Prostate gland (tissue), 2 donors: ENCODE measurements around the gene UCHL5. TPM values are rescaled to one million over a fixed set of nuclear protein-coding genes. Genes with fewer than 3 reads are reported as not detected.
"Not testable (repeated sequence)": the region's sequence is repeated elsewhere in the genome, so short reads cannot be mapped to it uniquely, and the experiment has no call there.

Source experiments
- DNase-seq: peaks from one replicate; pipeline ENCODE4 v3.0.0-alpha.2; 2019; ENCODE audit warnings: low spot score
- H3K27ac ChIP-seq, 2 donors: fragments of 200-600 bp; sonication (generic); 2 replicates each; pipeline ENCODE4 v1.5.1; 2017 to 2019
- H3K27me3 ChIP-seq: fragments of 200-600 bp; sonication (generic); replicated peaks from 2 replicates; pipeline ENCODE4 v1.5.1; 2019; ENCODE audit not compliant: insufficient read depth
- H3K36me3 ChIP-seq, 2 donors: fragments of 200-600 bp; sonication (generic); 1 replicate in 1 of 2; 2 replicates in 1 of 2; pipeline versions ENCODE4 v1.5.1 to v1.8.1; 2017 to 2019
- H3K4me1 ChIP-seq: fragments of 200-600 bp; sonication (generic); replicated peaks from 2 replicates; pipeline ENCODE4 v1.5.1; 2019
- H3K4me3 ChIP-seq, 2 donors: fragments of 200-600 bp; sonication (generic); 2 replicates each; pipeline ENCODE4 v1.5.1; 2017 to 2019
- H3K9me3 ChIP-seq: fragments of 200-600 bp; sonication (generic); 2 replicates; pipeline ENCODE4 v1.5.1; 2017
- CTCF ChIP-seq, 4 experiments: fragments of 200-600 bp in 2 of 4; fragments of 450-650 bp in 2 of 4; sonication (generic) in 2 of 4; IDR thresholded peaks; 1 replicate in 3 of 4; 2 replicates in 1 of 4; pipeline ENCODE4 v1.5.1; 2016 to 2019; ENCODE audit warnings: antibody characterized with exemption in 4 of 4, mild to moderate bottlenecking in 2 of 4, moderate library complexity in 2 of 4
- POLR2A ChIP-seq: fragments of 450-650 bp; IDR thresholded peaks from one replicate; pipeline ENCODE4 v1.6.1; 2016; ENCODE audit warnings: antibody characterized with exemption, mild to moderate bottlenecking
- POLR2AphosphoS5 ChIP-seq: sonication (generic); formaldehyde crosslinking; IDR thresholded peaks from one replicate; pipeline ENCODE4 v1.6.1; 2017; ENCODE audit warnings: antibody characterized with exemption
- WGBS: methylation state at CpG from one replicate; pipeline ENCODE4 v1.1.5; 2018; 5-methylcytosine and 5-hydroxymethylcytosine counted together
- intact Hi-C: fragments of 100-400 bp; cut with DNase I; formaldehyde crosslinking; loops from one replicate; pipeline ENCODE4 v1.14.2; 2022
- total RNA-seq, 2 donors: library from RNA; depleted of rRNA; stranded (reverse); fragments of >200 nt; gene quantifications; one replicate each; pipeline ENCODE4 v1.1.0, GENCODE V29; 2016

Gene UCHL5
- total RNA-seq, 2 donors from 2014 or later = 28.7 to 36.9 TPM

- H3K36me3 ChIP-seq = no peaks in the 10 kb centered on the region
- peak; percentile 8 for DNase-seq
- intact Hi-C loops = no loop called here
- H3K4me3 ChIP-seq = peak overlapping the region; percentile 77 to 81
- H3K4me1 ChIP-seq = no peaks in the 10 kb centered on the region
- WGBS = 1% methylated on average over 37 of the region's 37 CpGs
- peak overlapping the region; percentile 95 to 98 for H3K27ac ChIP-seq
- TF ChIP-seq POLR2AphosphoS5 = no peak
- no peak for TF ChIP-seq CTCF (IDR thresholded peaks at IDR 0.05)
- no peak for TF ChIP-seq POLR2A
- no peaks in the 10 kb centered on the region for H3K9me3 ChIP-seq
- no peaks in the 10 kb centered on the region for H3K27me3 ChIP-seq
These were observed 455 bp downstream of the UCHL5 start for GRCh38 chr1:193058529-193059281.

GRCh38 chr1:193054169-193054675, 4.9 kb downstream of the UCHL5 start:
- Histone ChIP-seq H3K4me3 (no peak overlapping the region), H3K36me3 (no peaks in the 10 kb centered on the region), H3K4me1 (no peaks in the 10 kb centered on the region), H3K27me3 (no peaks in the 10 kb centered on the region), H3K9me3 (no peaks in the 10 kb centered on the region), H3K27ac (no peak overlapping the region)
- DNase-seq = no peak
- TF ChIP-seq POLR2AphosphoS5 = no peak
- no peak for TF ChIP-seq POLR2A
- no peak for TF ChIP-seq CTCF (IDR thresholded peaks at IDR 0.05)
- intact Hi-C loops = no loop called here
- WGBS = 84% methylated on average over 4 of the region's 4 CpGs

- H3K36me3 ChIP-seq, intact Hi-C loops, H3K9me3 ChIP-seq, H3K4me1 ChIP-seq, H3K27ac ChIP-seq, H3K4me3 ChIP-seq, H3K27me3 ChIP-seq, DNase-seq: not testable (repeated sequence)
- 96% methylated on average over 5 of the region's 5 CpGs for WGBS
These were observed 10.2 kb downstream of the UCHL5 start for GRCh38 chr1:193048913-193049312.

GRCh38 chr1:193042766-193043691, 16.1 kb downstream of the UCHL5 start:
- H3K9me3 ChIP-seq = no peaks in the 10 kb centered on the region
- no peak overlapping the region for H3K27ac ChIP-seq
- no peaks in the 10 kb centered on the region for H3K36me3 ChIP-seq
- no peak overlapping the region for H3K4me3 ChIP-seq
- no peak for TF ChIP-seq POLR2AphosphoS5
- no peak for TF ChIP-seq CTCF (IDR thresholded peaks at IDR 0.05)
- TF ChIP-seq POLR2A = no peak
- intact Hi-C loops = no loop called here
- 90% methylated on average over 1 of the region's 1 CpG for WGBS
- no peaks in the 10 kb centered on the region for H3K27me3 ChIP-seq
- no peaks in the 10 kb centered on the region for H3K4me1 ChIP-seq
- DNase-seq = no peak

- DNase-seq = no peak
- WGBS = 89% methylated on average over 3 of the region's 3 CpGs
- Histone ChIP-seq H3K4me1 (no peaks in the 10 kb centered on the region), H3K9me3 (no peaks in the 10 kb centered on the region), H3K36me3 (no peaks in the 10 kb centered on the region), H3K4me3 (no peak overlapping the region), H3K27me3 (no peaks in the 10 kb centered on the region), H3K27ac (no peak overlapping the region)
- intact Hi-C loops = no loop called here
- TF ChIP-seq CTCF (IDR thresholded peaks at IDR 0.05) (no peak), POLR2A (no peak), POLR2AphosphoS5 (no peak)
These were observed 19.1 kb downstream of the UCHL5 start for GRCh38 chr1:193040011-193040410.
